GM19328 (cell line): ENCODE measurements around the gene RNASEH1.

Experiments used
- ATAC-seq: cut with Tn5 transposase; IDR thresholded peaks from one replicate; pipeline ENCODE4 v1.9.1; 2021; ENCODE audit warnings: mild to moderate bottlenecking, moderate library complexity; ENCODE audit not compliant: unreplicated experiment

The RNASEH1 gene

GRCh38 chr2:3558205-3559014 is at the start of gene RNASEH1:
Gene RNASEH1 (minus strand): TSS chr2:3558333. CDS start chr2:3558260, 73 bp downstream.
- peak; percentile 96 for ATAC-seq

- ATAC-seq: no peak
These were observed 48.5 kb upstream of the RNASEH1 start for GRCh38 chr2:3606370-3607201.

GRCh38 chr2:3606028-3606369 is 47.9 kb upstream of the RNASEH1 start:
- no peak for ATAC-seq

GRCh38 chr2:3604991-3605961 is 47.1 kb upstream of the RNASEH1 start:
- ATAC-seq: no peak

GRCh38 chr2:3604207-3604877 is 46.2 kb upstream of the RNASEH1 start:
- ATAC-seq: no peak

GRCh38 chr2:3603536-3604206 is 45.5 kb upstream of the RNASEH1 start:
- ATAC-seq: no peak

- no peak for ATAC-seq
These were observed 44.6 kb upstream of the RNASEH1 start for GRCh38 chr2:3602553-3603339.

- no peak for ATAC-seq
These were observed 43.6 kb upstream of the RNASEH1 start for GRCh38 chr2:3601561-3602271.

- no peak for ATAC-seq
These were observed 42.2 kb upstream of the RNASEH1 start for GRCh38 chr2:3600256-3600855.

- ATAC-seq: no peak
These were observed 41.0 kb upstream of the RNASEH1 start for GRCh38 chr2:3598912-3599854.

- no peak for ATAC-seq
These were observed 40.2 kb upstream of the RNASEH1 start for GRCh38 chr2:3598197-3598910.

- peak; percentile 59 for ATAC-seq
These were observed 39.4 kb upstream of the RNASEH1 start for GRCh38 chr2:3597567-3597966.

GRCh38 chr2:3596901-3597417 is 38.8 kb upstream of the RNASEH1 start:
- no peak for ATAC-seq

- ATAC-seq: peak; percentile 70
These were observed 37.9 kb upstream of the RNASEH1 start for GRCh38 chr2:3595985-3596384.

- no peak for ATAC-seq
These were observed 37.3 kb upstream of the RNASEH1 start for GRCh38 chr2:3595404-3595803.
